Raji (cell line): Measurements from ENCODE around the gene MLLT3.

Experiments used
- POLR2A ChIP-seq: IDR thresholded peaks from 2 replicates; pipeline ENCODE4 v1.6.1; 2011; ENCODE audit warnings: low read depth, low read length, control low read depth; ENCODE audit not compliant: insufficient read depth

MLLT3 gene

DNA sequence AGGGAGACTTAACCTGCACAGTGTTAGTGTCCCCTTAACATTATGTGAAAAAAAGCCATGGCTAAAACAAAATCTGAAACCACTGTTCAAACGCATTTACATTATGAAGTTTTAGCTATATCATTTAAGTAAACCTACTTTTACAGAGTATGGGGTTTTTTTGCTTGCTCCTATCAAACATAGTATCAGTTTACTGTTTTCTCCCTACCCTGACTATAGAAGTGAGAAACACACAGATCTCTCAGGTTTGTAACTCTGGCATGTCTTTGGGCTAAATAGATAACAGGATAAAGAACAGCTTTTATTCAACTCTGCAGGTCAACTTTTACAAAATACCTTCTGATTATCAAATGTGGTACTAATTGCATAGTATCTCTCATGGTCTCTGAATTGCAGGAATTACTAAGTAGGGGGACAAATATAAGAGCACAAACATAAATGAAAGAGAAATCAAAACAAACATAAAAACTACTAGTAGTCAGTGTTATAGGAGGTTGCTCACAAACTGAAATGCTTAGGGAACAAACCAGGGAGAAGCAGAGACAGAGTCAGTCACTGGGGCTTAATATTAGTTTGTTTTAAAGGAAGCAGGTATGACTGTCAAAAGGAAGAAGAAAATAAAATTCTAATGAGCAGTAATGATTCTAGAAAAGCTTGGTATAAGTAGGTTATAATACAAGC, 155.8 kb downstream of the MLLT3 start:
- no peak for TF ChIP-seq POLR2A

DNA sequence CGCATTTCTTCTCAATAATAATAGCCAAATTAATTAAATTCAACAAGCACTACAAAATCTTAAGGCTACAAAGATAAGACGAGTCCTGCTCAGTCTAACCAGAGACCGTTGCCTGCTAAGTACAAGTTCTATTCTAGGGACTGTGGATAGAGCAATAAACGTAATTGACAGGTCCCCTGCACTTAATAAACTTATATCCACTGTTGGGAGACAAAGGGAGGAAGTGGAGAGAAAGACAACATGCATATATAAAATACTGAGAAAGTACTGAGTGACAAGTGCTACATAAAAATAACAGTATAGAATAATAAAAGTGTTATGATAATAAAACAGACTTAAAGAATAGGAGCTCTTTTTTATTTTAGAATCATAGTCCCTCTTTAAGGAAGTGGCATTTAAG, 158.1 kb downstream of the MLLT3 start:
- no peak for TF ChIP-seq POLR2A

DNA sequence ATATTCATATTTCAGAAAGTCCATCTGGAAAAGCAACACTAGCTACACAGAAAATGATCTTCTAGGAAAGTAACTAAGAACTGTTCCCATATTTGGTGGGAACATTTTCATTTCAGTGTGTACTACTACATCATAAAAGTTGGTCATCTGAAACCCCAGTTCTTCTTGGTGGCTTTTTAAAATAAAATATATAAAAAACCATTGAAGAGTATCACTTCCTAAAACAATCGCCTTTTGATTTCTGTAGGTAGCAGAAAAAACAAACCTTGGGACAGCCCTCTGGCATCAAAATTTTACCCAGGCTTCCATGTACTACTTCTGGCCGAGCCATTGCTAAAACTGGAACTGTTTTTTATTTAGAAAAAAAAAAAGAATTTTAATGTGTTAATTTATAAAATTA, 158.5 kb downstream of the MLLT3 start:
- TF ChIP-seq POLR2A: no peak

DNA sequence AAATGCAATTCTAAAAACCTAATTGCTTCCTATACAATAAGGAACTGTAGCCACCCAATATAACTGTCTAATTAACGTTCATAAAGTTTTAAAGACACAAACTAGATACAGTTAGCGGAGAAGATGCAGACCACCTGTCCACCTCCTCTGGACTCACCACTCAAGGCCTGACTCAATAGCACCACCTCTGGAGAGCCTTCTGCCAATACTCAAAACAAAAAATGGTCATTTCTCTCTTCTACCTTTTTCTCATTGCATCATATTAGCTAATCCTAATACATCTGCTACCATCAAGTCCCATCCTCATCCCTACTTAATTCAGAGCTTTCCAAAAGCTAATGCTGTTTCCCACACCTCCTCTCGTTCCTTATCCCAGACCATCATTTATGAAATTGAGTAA, 159.9 kb downstream of the MLLT3 start:
- no peak for TF ChIP-seq POLR2A

DNA sequence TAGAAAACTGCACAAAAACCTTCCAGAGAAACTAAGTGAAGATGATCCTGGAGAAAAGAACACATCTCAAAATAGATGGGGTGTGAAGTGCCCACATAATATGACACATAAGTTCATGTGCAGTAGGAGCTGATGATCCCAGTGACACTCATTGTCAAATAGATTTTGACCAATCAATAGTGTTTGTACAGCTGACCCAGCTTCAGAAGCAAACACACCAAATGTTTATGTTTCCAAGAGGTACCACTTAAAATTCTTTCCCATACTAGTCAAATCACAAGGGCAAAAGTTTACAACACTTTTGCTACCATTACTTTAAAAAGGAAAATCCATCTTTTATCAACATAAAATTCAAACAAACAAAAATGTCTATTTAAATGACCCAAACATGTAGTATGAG, 175.0 kb downstream of the MLLT3 start:
- no peak for TF ChIP-seq POLR2A

DNA sequence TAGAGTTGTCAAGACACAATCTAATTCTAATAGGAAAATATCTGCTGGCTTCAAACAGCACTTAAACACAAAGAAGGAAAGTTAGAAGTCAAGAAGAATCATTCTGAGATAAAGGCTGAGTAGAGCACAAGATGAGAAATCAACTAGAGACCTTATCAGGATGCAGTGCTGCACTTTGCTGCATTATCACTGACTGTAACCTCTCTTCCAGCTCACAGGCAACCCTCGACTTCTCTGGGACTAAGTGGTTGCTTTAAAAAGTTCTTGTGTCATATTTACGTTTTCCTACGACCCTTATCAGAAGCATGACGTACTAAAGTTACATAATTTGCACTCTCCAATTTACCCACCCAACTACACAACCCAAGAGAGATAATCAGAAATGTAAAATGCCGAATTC, 176.1 kb downstream of the MLLT3 start:
- no peak for TF ChIP-seq POLR2A

DNA sequence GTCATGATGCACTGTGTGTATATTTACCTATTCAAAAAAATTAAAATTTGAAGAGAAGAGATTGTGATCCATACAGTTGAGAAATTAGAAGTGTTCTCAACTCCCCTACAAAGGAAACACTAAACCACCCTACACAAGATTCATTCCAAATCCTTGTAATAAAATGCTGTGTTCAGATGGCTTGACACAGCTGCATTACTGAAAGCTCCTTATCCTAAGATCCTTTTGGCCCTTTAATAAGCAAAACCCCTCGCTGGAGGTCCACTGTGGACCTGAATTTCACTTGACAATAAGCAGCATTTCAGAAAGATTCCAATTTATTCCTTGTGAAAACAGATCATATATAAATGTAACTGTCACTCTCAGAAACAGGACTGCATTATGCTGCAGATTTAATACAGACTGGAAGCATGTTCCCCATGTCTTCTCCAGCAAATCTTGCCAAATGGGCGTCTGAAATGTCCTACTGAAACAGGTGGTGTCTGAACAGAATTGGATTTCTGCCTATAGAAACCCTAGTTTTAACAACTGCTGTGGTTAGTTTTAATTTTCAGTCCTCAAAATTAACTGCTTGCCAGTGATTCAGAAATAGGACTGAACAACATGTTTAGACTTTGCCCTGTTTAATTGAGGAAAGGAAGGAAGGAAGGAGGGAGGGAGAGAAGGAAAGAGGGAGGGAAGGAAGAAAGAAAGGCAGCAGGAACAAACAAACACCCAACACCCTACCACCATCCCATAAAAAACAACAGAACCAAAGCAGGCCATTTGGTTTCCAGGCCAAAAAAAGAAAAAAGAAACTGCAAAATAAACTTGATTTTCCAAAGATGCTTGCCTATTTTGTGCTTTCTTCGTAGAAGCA, 179.6 kb downstream of the MLLT3 start:
- TF ChIP-seq POLR2A: no peak

DNA sequence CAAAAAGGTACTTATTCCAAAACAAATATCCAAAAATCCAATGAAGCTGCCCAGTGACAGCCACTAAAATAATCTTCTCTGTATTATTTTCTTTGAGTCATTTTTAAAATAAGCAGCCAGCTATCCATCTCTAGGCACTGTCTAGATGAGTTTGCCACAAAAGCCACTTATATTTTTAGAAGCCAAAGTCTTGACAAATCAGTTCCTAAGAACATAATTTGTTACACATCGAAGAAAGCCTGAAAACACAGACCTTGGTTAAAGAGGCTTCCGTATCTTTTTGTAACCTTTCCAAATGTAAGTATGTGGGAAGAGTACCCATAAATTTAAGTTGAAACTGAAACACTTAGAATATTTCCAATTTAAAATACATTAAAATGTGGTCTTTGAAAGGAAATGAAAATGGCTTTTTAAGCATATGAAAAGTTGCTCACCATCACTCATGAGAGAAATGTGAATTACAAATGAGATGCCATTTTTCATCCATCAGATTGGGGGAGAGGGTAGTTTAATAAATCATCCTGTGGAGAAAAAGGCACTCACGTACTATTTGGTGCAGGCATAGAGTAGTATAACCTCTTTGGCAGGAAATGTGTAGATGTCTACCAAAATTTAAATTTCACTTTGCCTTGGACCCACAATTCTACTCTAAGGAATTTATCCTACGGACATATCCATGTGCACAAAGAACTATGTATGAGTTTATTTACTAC, 180.4 kb downstream of the MLLT3 start:
- no peak for TF ChIP-seq POLR2A

DNA sequence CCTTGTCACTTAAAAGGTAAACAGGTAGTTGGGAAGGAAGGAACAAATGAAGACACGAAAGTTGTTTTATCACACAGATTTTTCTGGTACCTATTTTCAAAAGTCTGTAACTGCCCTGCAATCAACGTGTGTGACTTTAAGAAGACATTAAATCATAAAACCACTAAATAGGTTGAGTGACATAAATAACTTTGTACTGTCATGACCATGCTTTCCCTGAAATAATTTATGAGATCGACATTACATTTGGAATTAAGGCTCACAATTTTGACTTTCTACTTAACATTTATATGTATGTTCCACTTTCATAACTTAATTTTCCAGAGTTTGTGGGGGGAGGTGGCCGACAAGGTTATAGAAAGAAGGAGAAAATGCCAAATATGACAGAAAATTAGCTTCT, 181.1 kb downstream of the MLLT3 start:
- TF ChIP-seq POLR2A: no peak

DNA sequence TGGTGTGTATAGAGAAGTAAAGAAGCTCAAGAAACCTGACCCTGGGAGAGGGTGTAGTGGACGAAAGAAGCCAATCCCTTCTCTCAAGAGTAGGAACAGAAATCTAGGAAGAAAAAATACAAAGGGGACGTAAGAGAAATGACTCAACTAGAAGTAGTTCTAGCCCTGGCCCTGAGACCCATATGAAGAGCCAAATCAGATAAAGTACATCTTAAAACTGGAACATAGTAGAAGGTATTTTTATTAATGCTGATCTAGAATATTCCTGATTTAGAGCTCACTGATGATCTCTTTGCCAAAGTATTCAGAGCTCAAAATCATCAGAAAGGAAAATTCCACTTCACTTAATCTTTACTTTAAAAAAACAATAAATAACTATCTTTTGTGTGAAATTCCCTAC, 184.8 kb downstream of the MLLT3 start:
- no peak for TF ChIP-seq POLR2A

DNA sequence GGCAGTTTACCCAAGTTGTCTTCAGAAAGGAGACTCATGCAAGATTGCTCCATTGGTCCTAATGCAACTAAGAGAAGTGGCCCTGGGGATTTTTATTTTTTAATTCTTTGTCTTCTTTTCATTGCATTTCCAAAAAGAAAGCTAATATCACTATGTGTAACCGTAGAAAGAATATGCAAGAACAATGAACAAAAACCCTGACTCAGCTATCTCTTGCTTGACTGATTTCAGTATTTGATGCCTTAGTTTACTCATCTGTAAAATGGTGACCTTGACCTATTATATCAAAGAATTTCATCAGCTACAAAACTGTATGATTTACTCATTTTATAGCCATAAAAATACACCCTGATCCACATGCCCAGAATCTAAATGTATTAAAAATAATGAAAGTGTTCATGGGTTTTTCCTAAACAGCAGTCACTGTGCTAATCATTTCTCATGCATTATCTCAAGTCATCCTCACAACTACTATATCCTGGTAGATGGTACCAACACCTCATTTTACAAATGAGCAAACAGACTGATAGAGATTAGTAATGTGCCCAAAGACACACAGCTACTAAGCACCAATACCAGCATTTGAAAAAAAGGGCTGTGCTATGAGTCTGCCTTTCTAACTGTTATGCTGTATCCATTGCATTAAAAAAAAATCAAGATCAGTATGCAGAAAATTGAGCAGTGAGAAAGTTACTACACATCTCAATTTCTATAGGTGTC, 185.7 kb downstream of the MLLT3 start:
- TF ChIP-seq POLR2A: no peak

DNA sequence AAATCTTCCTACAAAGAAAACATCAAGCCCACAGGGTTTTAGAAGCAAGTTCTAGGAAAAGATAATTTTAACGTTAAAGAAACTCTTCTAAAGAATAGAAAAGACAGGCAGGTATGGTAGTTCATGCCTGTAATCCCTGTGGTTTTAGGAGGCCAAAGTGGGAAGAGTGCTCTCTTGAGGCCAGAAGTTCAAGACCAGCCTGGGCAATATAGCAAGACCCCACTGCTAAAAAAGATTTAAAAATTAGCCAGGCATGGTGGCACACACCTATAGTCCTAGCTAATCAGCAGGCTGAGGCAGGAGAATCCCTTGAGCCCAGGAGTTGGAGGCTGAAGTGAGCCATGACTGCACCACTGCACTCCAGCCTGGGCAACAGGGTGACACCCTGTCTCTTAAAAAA, 193.3 kb downstream of the MLLT3 start:
- TF ChIP-seq POLR2A: no peak

DNA sequence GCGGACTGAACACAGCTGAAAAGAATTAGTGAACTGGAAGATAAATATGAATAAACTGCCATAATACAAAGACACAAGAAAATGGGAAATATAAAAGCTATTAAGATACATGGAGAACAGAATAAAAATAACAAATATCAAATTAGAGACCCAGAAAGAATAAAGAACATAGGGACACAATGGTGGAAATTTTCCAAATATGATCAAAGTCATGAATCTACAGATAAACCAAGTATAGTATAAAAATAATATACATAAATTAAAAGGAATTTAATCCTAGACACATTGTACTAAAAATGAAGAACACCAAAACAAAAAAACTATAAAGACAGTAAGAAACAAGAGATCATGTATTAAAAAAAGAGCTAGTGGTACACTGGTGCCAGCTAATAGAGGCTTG, 194.9 kb downstream of the MLLT3 start:
- TF ChIP-seq POLR2A: no peak

DNA sequence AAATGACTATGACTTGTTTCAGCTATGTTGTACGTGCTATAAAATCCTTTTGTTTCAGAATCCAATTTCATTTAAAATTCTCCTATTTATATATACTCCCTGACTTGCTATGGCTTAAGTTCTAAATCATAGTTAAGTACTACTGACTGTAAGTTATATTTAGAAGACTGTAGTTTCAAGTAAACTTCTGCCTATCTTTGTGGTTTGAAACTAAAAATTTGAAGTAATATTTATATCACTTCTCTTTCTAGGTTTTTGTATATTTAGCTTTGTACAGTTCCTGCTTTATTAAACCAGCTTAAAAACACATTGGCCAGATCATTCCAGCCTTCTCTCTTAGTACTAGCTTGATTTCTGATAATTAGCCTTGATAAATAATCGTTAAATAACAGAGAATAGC, 196.3 kb downstream of the MLLT3 start:
- TF ChIP-seq POLR2A: no peak

DNA sequence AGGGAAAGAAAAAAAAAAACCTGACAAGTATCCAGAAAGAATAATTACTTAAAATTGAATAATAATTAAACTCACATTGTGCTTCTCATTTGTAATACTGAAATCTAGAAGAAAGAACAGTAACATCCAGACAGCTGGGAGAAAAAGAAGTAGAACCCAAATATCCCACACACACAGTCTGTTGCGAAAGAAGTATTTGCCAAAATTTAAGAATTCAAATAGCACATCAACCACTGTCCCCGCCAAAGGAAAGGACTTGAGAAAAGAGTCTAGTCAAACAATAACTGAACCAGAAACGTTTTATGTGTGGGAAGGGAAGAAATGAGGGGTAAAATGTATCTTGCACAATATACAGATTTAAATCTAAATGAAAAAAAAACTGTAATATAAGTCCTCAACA, 202.8 kb downstream of the MLLT3 start:
- TF ChIP-seq POLR2A: no peak
